Measurements from ENCODE around the gene CYSLTR2.

Gene CYSLTR2

GRCh38 chr13:48749144-48749543 is 95.4 kb downstream of the CYSLTR2 start:
- no peaks in the 10 kb centered on the region for H4K20me1 ChIP-seq
- H3K27me3 ChIP-seq = no peaks in the 10 kb centered on the region
- H3K4me1 ChIP-seq = no peaks in the 10 kb centered on the region
- no peaks in the 10 kb centered on the region for H3K36me3 ChIP-seq
- no peak for TF ChIP-seq Cebpa-rat (IDR thresholded peaks at IDR 0.05)
- no peak overlapping the region for H3K4me3 ChIP-seq
- H3K27ac ChIP-seq = no peak overlapping the region
- H3K9ac ChIP-seq = no peak overlapping the region
- no peaks in the 10 kb centered on the region for H3K9me3 ChIP-seq
- no peak overlapping the region for H3K4me2 ChIP-seq

GRCh38 chr13:48749699-48750473 is 96.2 kb downstream of the CYSLTR2 start:
- Histone ChIP-seq H3K9ac (no peak overlapping the region), H3K27ac (no peak overlapping the region), H4K20me1 (no peaks in the 10 kb centered on the region), H3K27me3 (no peaks in the 10 kb centered on the region), H3K36me3 (no peaks in the 10 kb centered on the region), H3K4me2 (no peak overlapping the region), H3K4me1 (no peaks in the 10 kb centered on the region), H3K4me3 (no peak overlapping the region), H3K9me3 (no peaks in the 10 kb centered on the region)
- TF ChIP-seq Cebpa-rat (IDR thresholded peaks at IDR 0.05) = no peak

GRCh38 chr13:48750588-48751383 is 97.1 kb downstream of the CYSLTR2 start:
- H3K9me3 ChIP-seq = peaks cover 4% of the 10 kb centered on the region; the same call in 1 of the 2 replicates
- no peaks in the 10 kb centered on the region for H3K36me3 ChIP-seq
- H4K20me1 ChIP-seq = no peaks in the 10 kb centered on the region
- no peaks in the 10 kb centered on the region for H3K4me1 ChIP-seq
- no peak overlapping the region for H3K4me2 ChIP-seq
- TF ChIP-seq Cebpa-rat (IDR thresholded peaks at IDR 0.05) = no peak
- H3K4me3 ChIP-seq = no peak overlapping the region
- no peaks in the 10 kb centered on the region for H3K27me3 ChIP-seq
- H3K9ac ChIP-seq = no peak overlapping the region
- no peak overlapping the region for H3K27ac ChIP-seq

GRCh38 chr13:48760626-48761025 is 106.9 kb downstream of the CYSLTR2 start:
- Histone ChIP-seq H3K4me2 (no peak overlapping the region), H3K4me1 (no peaks in the 10 kb centered on the region), H3K9ac (no peak overlapping the region), H3K27me3 (no peaks in the 10 kb centered on the region), H3K4me3 (no peak overlapping the region), H3K27ac (no peak overlapping the region), H4K20me1 (no peaks in the 10 kb centered on the region), H3K9me3 (peaks cover 31% of the 10 kb centered on the region), H3K36me3 (no peaks in the 10 kb centered on the region)
- no peak for TF ChIP-seq Cebpa-rat (IDR thresholded peaks at IDR 0.05)
